GM18873 (cell line): ENCODE data around the gene LSP1.
"Not testable (repeated sequence)": the region's sequence is repeated elsewhere in the genome, so short reads cannot be mapped to it uniquely, and the experiment has no call there.

Source experiments
- ATAC-seq: cut with Tn5 transposase; IDR thresholded peaks from one replicate; pipeline ENCODE4 v1.9.1; 2021; ENCODE audit warnings: mild to moderate bottlenecking, moderate library complexity, moderate number of reproducible peaks; ENCODE audit not compliant: unreplicated experiment, low FRiP score

LSP1 gene

GRCh38 chr11:1852877-1853276 is at the start of gene LSP1:
Gene LSP1, plus strand, starts transcription at chr11:1853084. Its CDS starts 61 bp downstream, at chr11:1853145.
- ATAC-seq, result peak; percentile 31

DNA sequence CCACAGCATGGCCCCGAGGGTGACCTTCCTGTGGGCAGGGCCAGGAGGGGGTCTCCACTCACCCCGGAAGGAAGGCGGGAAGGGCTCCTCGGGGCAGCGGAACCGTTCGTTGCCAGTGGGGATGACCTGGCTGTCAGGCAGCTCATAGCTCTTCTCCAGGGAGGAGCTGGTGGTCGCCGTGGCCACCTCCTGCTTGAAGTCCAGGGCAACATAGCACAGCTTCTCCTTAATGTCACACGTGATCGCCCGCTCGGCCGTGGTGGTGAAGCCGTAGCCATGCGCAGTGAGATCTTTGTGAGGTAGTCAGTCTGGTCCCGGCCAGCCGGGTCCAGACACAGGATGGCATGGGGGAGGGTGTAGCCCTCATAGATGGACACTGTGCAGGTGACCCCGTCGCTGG is 49.6 kb upstream of the LSP1 start:
- no peak for ATAC-seq

DNA sequence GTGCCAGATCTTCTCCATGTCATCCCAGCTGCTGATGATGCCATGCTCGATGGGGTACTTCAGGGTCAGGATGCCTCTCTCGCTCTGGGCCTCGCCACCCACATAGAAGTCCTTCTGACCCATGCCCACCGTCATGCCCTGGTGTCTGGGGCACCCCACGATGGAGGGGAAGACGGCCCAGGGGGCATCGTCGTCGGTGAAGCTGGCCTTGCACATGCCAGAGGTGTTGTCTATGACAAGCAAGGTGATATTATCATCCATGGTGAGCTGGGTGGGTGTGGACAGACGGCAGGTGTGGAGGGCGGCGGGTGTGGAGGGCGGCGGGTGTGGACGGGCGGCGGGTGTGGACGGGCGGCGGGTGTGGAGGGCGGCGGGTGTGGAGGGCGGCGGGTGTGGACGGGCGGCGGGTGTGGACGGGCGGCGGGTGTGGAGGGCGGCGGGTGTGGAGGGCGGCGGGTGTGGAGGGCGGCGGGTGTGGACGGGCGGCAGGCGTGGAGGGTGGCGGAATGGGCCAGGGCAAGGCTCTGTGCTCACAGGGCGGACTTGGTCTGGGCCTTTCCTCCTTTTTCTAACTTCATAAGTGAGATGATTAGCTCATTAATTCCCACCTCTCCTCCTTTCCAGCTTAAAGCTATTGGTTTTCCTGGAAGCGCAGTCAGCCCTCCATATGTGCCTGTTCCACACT is 48.9 kb upstream of the LSP1 start:
- not testable (repeated sequence) for ATAC-seq

DNA sequence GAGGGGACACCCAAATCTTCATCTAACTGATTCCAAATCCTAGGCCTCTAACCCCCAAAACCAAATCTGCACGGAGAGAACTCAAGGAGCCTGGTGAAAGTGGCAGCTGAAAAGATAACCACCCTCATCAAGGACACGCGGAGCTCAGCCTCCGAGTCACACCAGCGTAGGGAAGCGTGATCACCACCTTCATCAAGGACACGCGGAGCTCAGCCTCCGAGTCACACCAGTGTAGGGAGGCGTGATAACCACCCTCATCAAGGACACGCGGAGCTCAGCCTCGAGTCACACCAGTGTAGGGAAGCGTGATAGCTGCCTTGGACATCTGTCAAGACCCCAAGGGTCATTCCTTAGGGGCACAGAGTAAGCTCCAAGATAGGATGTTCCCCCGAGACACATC is 47.4 kb upstream of the LSP1 start:
- ATAC-seq, result no peak

DNA sequence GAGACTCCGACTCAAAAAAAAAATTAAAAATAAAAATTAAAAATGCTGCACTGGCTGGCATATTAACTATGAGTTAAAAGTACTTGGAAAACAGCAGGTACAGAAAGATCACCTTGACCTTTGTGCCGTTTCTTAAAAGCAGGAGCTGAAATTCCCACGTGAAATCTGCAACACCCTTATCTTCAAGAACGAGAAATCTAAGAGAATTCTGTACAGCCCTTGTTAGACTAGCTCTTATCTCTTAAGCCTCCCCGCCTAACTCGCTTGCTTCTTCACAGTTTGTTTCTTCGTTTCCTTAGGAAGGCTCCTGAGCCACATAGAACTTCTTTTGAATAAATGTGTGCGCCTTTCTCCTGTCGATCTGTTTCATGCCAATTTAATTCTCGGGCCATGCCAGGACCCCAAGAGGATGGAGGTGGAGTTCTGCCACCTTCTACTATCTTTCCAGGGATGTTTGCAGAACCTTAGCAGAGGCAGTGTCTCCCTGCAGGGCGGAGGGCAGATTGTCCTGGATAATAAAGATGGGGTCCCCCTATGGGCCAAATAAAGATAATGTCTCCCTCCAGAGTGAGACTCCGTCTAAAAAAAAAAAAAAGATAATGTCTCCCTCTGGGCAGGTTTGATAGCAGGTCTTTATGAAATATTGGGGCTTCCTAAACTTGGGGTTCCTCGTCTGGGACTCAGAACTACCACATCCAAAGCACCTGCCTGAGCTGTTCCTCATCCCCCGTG is 45.5 kb upstream of the LSP1 start:
- ATAC-seq, result no peak

DNA sequence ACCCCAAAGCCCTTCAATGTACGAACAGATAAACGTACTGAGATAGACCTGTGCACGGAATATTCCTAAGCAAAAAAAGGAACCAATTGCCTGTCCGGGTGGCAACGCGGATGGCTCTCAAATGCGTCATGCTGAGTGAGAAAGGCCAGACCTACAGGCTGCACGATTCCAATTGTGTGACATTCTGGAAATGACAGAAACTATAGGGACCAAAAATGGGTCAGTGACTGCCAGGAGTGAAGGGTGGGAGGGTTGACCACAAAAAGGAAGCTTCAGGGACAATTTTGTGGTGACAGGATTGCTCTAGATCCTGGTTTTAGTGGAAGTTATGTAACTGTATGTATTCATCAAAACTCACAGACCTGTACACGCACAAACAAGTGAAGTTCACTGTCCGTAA is 42.1 kb upstream of the LSP1 start:
- ATAC-seq, result no peak

DNA sequence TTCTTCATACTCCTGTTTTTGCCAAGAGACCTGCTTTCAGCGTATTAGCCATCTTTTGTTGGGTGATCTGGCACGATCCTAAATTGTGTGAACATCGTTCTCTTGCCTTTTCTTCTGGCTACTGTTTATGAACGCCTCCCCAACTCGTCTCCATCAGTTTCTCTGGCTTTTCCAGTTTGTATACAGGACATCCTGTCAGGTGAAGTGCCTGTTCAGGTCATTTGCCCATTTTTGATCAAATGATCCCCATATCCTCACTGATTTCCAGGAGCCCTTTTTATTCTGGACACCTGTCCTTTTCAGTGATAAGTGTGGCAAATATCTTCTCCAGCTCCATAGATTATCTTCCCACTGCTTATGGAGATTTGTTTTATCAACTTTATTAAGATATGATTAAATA is 40.6 kb upstream of the LSP1 start:
- no peak for ATAC-seq

DNA sequence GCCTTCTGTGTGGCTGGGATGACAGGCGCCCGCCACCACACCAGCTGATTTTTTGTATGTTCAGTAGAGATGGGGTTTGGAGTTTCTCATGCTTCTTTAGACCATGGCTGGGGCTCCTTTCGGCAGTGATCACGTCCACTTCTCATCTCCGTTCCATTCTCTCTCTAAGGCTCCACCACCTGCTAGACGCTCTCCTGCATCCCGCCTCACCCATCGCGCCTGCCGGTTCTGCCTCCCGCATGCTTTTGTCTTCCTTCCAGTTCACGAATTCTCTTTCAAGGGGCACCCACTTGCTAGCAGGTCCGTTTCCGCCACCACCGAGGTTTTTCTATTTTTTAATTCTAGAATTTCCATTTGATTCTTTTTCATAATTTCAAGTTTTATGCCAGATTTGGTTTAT is 40.1 kb upstream of the LSP1 start:
- no peak for ATAC-seq

DNA sequence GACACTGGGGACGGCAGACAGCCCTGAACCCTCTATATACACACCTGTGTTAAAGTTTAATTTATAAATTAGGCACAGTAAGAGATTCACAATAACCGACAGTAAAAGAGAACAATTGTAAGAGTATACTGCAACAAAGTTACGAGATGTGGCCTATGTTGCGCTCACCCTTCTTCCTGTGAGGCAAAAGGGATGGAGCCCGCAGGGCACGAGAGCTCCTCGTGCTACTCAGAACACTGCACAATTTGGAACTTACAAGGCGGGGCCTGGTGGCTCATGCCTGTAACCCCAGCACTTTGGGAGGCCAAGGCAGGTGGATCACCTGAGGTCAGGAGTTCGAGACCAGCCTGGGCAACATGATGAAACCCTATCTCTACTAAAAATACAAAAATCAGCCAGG is 39.5 kb upstream of the LSP1 start:
- ATAC-seq, result not testable (repeated sequence)

DNA sequence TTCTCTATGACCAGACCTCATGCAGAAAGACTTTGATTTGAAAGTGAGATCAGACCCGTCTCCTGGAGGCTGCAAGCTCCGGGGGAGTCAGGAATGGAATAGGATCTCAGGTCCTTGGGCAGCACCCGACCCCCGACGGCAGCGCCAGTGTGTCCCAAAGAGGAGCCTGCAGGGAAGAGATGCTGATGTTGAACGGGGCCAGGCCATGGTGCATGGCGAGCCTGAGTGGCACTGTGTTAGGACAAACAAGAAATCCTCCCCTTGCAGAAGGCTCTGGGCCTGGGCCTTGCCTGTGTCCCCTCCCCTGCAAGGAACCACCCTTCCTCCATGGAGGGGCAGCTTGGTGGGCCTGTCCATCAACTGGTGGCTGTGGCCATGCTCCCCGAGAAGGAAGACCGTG is 38.2 kb upstream of the LSP1 start:
- no peak for ATAC-seq

DNA sequence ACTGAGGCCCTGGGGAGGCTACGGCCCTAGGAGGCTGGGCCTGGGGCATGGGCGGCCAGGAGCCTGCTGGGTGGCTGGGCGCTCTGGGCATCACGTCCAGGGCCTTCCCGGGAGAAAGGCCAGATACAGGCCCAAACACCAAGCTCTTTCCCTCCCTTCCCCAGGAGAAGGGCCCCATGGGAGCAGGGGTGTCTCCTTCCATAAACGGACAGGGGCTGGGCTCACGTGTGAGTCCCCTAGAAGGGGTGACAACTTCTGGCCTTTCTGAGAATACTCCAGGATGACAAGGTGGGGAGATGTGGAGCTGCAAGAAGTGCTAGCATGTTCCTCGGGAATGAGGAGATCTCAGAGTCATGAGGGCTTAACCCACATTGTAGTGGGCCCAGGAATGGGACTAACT is 37.6 kb upstream of the LSP1 start:
- ATAC-seq, result no peak

DNA sequence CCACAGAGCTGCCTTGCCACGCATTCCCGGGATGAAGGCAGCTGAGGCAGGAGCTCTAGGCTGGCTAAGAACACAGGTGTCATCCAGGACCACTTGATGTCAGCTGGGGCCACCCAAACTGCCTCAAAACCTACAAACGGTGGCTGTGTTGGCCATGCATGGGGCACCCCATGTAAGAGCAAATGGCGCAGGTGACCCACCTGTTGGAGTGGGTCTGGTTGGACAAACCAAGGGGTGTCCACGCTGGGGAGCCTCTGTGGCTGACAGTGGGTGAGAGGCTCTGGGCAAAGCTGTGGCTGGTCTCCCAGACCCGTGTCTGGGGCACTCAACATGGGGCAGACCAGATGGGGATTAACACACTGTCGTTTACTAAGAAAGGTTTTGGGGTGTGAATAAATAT is 37.1 kb upstream of the LSP1 start:
- no peak for ATAC-seq

GRCh38 chr11:1817000-1817399 is 35.9 kb upstream of the LSP1 start:
- ATAC-seq, result no peak

- ATAC-seq, result no peak
These were observed 35.4 kb upstream of the LSP1 start for GRCh38 chr11:1817511-1817910.

- no peak for ATAC-seq
These were observed 33.8 kb upstream of the LSP1 start for GRCh38 chr11:1819074-1819473.

DNA sequence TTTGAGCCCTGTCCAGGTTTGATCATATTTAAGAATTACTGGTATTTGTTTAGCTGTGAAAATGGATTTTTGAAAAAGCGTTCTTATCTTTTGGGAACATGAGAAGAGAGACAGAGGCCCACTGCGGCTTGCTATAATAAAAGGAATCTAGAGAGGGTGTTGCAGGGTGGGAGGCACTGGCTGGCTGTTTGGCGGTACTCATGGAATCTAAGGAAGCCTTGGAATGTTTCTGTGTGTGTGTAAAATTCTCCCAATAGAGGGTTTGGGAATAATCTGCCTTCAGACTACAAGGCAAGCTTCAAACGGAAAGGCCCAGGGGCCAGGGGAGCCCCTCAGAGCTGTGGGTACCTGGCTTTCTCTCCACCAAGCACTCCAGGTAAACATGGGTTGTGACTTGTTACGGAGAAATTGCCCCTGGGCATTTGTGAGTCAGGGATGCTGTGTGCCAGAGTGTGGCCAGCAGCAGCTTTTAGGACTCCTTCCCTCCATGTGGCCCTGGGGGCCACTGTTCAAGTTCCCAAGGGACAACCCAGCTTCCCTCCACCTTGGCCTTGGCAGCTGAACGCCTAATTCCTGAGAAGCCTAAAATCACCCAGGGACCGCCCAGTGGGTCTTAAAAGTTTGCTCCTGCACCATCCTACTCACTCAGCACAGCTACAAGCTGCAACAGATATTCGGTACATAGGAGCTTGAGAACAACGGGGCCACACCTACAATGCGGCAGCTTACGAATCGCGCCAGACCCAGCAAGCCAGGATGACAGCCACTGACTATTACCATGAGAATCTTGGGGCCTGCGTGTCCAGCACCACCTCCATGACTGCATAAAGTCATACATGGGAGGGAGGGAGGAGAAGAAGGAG is 32.2 kb upstream of the LSP1 start:
- no peak for ATAC-seq

GRCh38 chr11:1821562-1821961 is 31.3 kb upstream of the LSP1 start:
- no peak for ATAC-seq

- ATAC-seq, result no peak
These were observed 30.1 kb upstream of the LSP1 start for GRCh38 chr11:1822648-1823375.

DNA sequence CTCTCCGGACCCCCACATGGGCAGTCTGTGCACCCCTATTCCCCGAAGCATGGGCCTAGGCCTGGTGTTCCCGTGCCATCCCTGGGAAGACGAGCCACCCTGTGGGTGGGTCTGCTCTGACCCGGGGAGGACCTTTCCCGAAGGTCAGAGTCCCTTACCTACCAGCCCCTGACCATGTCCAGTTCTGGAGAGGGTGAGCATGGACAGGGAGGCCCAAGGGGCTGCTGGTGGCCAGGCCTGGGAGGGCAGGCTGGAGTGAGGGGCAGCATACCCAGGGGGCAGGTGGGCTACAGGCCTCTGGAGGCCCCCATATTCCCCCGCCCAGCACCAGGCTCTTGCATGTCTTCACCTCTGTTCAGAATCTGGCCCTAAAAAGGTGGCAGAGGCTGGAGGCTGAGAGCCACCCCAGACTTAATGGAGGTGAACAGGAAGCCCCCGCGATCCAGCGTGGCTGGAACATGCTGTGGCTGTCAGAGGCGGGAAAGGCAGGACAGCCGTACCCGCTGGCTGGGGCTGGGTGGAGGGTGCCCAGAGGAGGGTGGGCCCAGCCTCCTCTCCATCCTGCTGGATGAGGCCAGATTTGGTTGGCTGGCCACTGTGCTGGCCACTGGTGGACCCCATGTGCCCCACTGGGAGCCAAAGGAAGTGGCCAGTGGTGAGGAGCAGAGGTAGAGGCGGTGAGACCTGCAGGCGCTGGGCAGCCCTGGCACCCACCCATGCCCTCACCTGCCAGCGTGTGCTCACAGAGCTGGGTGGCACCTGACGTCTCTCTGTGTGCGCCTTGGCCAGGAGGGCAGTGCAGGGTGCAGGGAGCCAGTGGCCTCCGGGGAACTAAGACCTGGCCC is 29.3 kb upstream of the LSP1 start:
- ATAC-seq, result no peak
